GM12801 (cell line): Measurements from ENCODE around the gene KRT72.

ENCODE experiments used
- CTCF ChIP-seq: IDR thresholded peaks from one replicate; pipeline ENCODE4 v1.5.1; 2011; ENCODE audit warnings: control low read depth; ENCODE audit not compliant: insufficient read length; ENCODE audit errors: extremely low read depth

The KRT72 gene

GRCh38 chr12:52582486-52582885 is 18.8 kb downstream of the KRT72 start:
- TF ChIP-seq CTCF: no peak

GRCh38 chr12:52581481-52581880 is 19.8 kb downstream of the KRT72 start:
- no peak for TF ChIP-seq CTCF

- no peak for TF ChIP-seq CTCF
These were observed 20.2 kb downstream of the KRT72 start for GRCh38 chr12:52581066-52581465.

GRCh38 chr12:52580496-52580895 is 20.8 kb downstream of the KRT72 start:
- no peak for TF ChIP-seq CTCF

- no peak for TF ChIP-seq CTCF
These were observed 21.5 kb downstream of the KRT72 start for GRCh38 chr12:52579468-52580465.

GRCh38 chr12:52578469-52578868 is 22.8 kb downstream of the KRT72 start:
- TF ChIP-seq CTCF: no peak

GRCh38 chr12:52577316-52577715 is 23.9 kb downstream of the KRT72 start:
- no peak for TF ChIP-seq CTCF
